Measurements from ENCODE around the gene PPFIA2.

Gene PPFIA2

GRCh38 chr12:81543621-81544139 is 215.5 kb downstream of the PPFIA2 start:
- no peak for DNase-seq

- DNase-seq, result no peak
Measured at GRCh38 chr12:81542065-81543010, 216.8 kb downstream of the PPFIA2 start.

GRCh38 chr12:81541121-81541520 is 218.0 kb downstream of the PPFIA2 start:
- no peak for DNase-seq

- DNase-seq, result no peak
Measured at GRCh38 chr12:81539279-81539678, 219.9 kb downstream of the PPFIA2 start.

GRCh38 chr12:81533054-81533453 is 226.1 kb downstream of the PPFIA2 start:
- DNase-seq, result no peak

- DNase-seq, result no peak
Measured at GRCh38 chr12:81530352-81530751, 228.8 kb downstream of the PPFIA2 start.

GRCh38 chr12:81520064-81520945 is 238.8 kb downstream of the PPFIA2 start:
- no peak for DNase-seq

GRCh38 chr12:81518638-81519037 is 240.5 kb downstream of the PPFIA2 start:
- no peak for DNase-seq

GRCh38 chr12:81517296-81517695 is 241.9 kb downstream of the PPFIA2 start:
- no peak for DNase-seq

GRCh38 chr12:81502912-81503695 is 256.0 kb downstream of the PPFIA2 start:
- no peak for DNase-seq

GRCh38 chr12:81500788-81501187 is 258.4 kb downstream of the PPFIA2 start:
- DNase-seq, result no peak

- no peak for DNase-seq
Measured at GRCh38 chr12:81499809-81500208, 259.3 kb downstream of the PPFIA2 start.

GRCh38 chr12:81492131-81492720 is 266.9 kb downstream of the PPFIA2 start:
- no peak for DNase-seq

GRCh38 chr12:81472934-81473333 is 286.2 kb downstream of the PPFIA2 start:
- no peak for DNase-seq

GRCh38 chr12:81470923-81471322 is 288.2 kb downstream of the PPFIA2 start:
- DNase-seq, result no peak

- DNase-seq, result no peak
Measured at GRCh38 chr12:81468206-81468605, 290.9 kb downstream of the PPFIA2 start.

- no peak for DNase-seq
Measured at GRCh38 chr12:81465876-81466275, 293.3 kb downstream of the PPFIA2 start.

- no peak for DNase-seq
Measured at GRCh38 chr12:81465191-81465590, 294.0 kb downstream of the PPFIA2 start.

GRCh38 chr12:81461163-81461562 is 298.0 kb downstream of the PPFIA2 start:
- no peak for DNase-seq

- peak; percentile 15 to 59 (median 54) for DNase-seq
Measured at GRCh38 chr12:81450920-81451739, 308.0 kb downstream of the PPFIA2 start.

- DNase-seq, result no peak
Measured at GRCh38 chr12:81441629-81442028, 317.5 kb downstream of the PPFIA2 start.
